Aorta (tissue), 5 donors: ENCODE data around the gene GCAT. TPM values are rescaled to one million over a fixed set of nuclear protein-coding genes. Genes with fewer than 3 reads are reported as not detected.

Experiments used
- ATAC-seq: fragments of 200-7000 bp; cut with Tn5 transposase; one replicate; pipeline ENCODE4 v1.9.1; 2022; ENCODE audit warnings: moderate library complexity; ENCODE audit not compliant: low FRiP score
- DNase-seq, 2 donors: peaks; one replicate each; pipeline ENCODE4 v3.0.0-alpha.2; 2020
- H3K27ac ChIP-seq, 2 donors: one replicate each; pipeline ENCODE4 v1.5.1; 2013; ENCODE audit warnings: low read length in 2 of 2, mild to moderate bottlenecking in 2 of 2, moderate library complexity in 2 of 2, control low read depth in 1 of 2, inconsistent platforms in 1 of 2, low read depth in 1 of 2
- H3K27me3 ChIP-seq, 2 donors: one replicate each; pipeline ENCODE4 v1.6.1; 2013; ENCODE audit warnings: control low read depth in 1 of 2, low read length in 1 of 2, mild to moderate bottlenecking in 1 of 2, moderate library complexity in 1 of 2; ENCODE audit not compliant: insufficient read depth in 2 of 2, control insufficient read depth in 1 of 2
- H3K36me3 ChIP-seq, 2 donors: one replicate each; pipeline ENCODE4 v1.6.1; 2013; ENCODE audit warnings: control low read depth in 1 of 2, low read length in 1 of 2, mild to moderate bottlenecking in 1 of 2; ENCODE audit not compliant: insufficient read depth in 2 of 2, control insufficient read depth in 1 of 2
- H3K4me1 ChIP-seq, 2 donors: one replicate each; pipeline ENCODE4 v1.6.1; 2013; ENCODE audit warnings: low read length in 2 of 2, control low read depth in 1 of 2, mild to moderate bottlenecking in 1 of 2, moderate library complexity in 1 of 2; ENCODE audit not compliant: insufficient read depth in 2 of 2, control insufficient read depth in 1 of 2
- H3K4me3 ChIP-seq, 2 donors: one replicate each; pipeline ENCODE4 v1.5.1; 2013; ENCODE audit warnings: low read length in 2 of 2, control low read depth in 1 of 2, mild to moderate bottlenecking in 1 of 2
- H3K9me3 ChIP-seq: one replicate; pipeline ENCODE4 v1.6.1; 2013; ENCODE audit warnings: mild to moderate bottlenecking, low read length; ENCODE audit not compliant: control insufficient read depth
- WGBS, 2 donors: extraction: QIAGEN DNeasy Blood & Tissue Kit; methylation state at CpG; one replicate each; pipeline ENCODE4 v1.1.7; 2013; 5-methylcytosine and 5-hydroxymethylcytosine counted together
- intact Hi-C, 2 donors: fragments of 100-400 bp; cut with DNase I; formaldehyde crosslinking; loops; one replicate each; pipeline versions ENCODE4 v1.14.2 to v1.15.0; 2022
- polyA plus RNA-seq, 2 donors: library from polyadenylated mRNA; stranded (reverse); fragments of 200-250 nt; gene quantifications; one replicate each; pipeline ENCODE4 v1.2.3, GENCODE V29; 2013
- total RNA-seq, 2 donors: library from RNA; stranded (reverse); fragmentation: NEBNext Ultra II Directional; extraction: Animal tissue kit (Norgen Biotek cat#: 25700); gene quantifications; one replicate each; pipeline ENCODE4 v1.2.1, GENCODE V29; 2021
- donor health status: healthy with polysubstance abuse.
- donor health status: Bipolar disorder and iron deficiency.
- donor health status: DM: no; HTN: no; CAD: no.
- donor health status: DM: no; HTN: no; CAD: no.
- donor health status: DM: yes; HTN: yes; CAD: no.

The GCAT gene
- total and polyA plus RNA-seq, 4 donors, result 4.4 to 21.4 (median 6.4) TPM

GRCh38 chr22:37765498-37765897, 42.2 kb upstream of the GCAT start:
- DNase-seq (no peak), ATAC-seq (no peak)
- WGBS, 2 donors, result 87 to 91% methylated on average over 13 of the region's 13 CpGs
- Histone ChIP-seq H3K27ac (no peak overlapping the region), H3K4me1 (no peaks in the 10 kb centered on the region), H3K27me3 (no peaks in the 10 kb centered on the region), H3K4me3 (no peak overlapping the region), H3K9me3 (no peaks in the 10 kb centered on the region), H3K36me3 (peaks cover 0 to 7% of the 10 kb centered on the region in 2 donors)
- intact Hi-C loops, result no loop called here

- intact Hi-C loops, result no loop called here
- no peak for ATAC-seq
Observed at GRCh38 chr22:37765953-37766576, 41.7 kb upstream of the GCAT start.

GRCh38 chr22:37768273-37768672, 39.5 kb upstream of the GCAT start:
- H3K27ac ChIP-seq, result no peak overlapping the region
- peaks cover 0 to 7% of the 10 kb centered on the region in 2 donors for H3K36me3 ChIP-seq
- H3K4me1 ChIP-seq, result no peaks in the 10 kb centered on the region
- no peaks in the 10 kb centered on the region for H3K9me3 ChIP-seq
- no peak overlapping the region for H3K4me3 ChIP-seq
- DNase-seq, result no peak
- intact Hi-C loops, result no loop called here
- 95 to 97% methylated on average over 3 of the region's 3 CpGs for WGBS, 2 donors
- ATAC-seq, result no peak
- no peaks in the 10 kb centered on the region for H3K27me3 ChIP-seq

More at GRCh38 chr22:37765953-37766576, 41.7 kb upstream of the GCAT start:
- no peak overlapping the region for H3K27ac ChIP-seq
- WGBS, 2 donors, result 88 to 89% methylated on average over 8 of the region's 8 CpGs
- no peak overlapping the region for H3K4me3 ChIP-seq
- H3K36me3 ChIP-seq, result peaks cover 0 to 7% of the 10 kb centered on the region in 2 donors
- H3K4me1 ChIP-seq, result no peaks in the 10 kb centered on the region
- no peaks in the 10 kb centered on the region for H3K27me3 ChIP-seq
- DNase-seq, result no peak
- H3K9me3 ChIP-seq, result no peaks in the 10 kb centered on the region

GRCh38 chr22:37769056-37769455, 38.7 kb upstream of the GCAT start:
- WGBS, 2 donors, result 97 to 98% methylated on average over 24 of the region's 24 CpGs
- intact Hi-C loops, result no loop called here
- DNase-seq (no peak), ATAC-seq (no peak)
- H3K4me3 ChIP-seq, result no peak overlapping the region
- no peaks in the 10 kb centered on the region for H3K9me3 ChIP-seq
- peaks cover 0 to 10% of the 10 kb centered on the region in 2 donors for H3K36me3 ChIP-seq
- no peaks in the 10 kb centered on the region for H3K27me3 ChIP-seq
- H3K4me1 ChIP-seq, result no peaks in the 10 kb centered on the region
- H3K27ac ChIP-seq, result no peak overlapping the region

- Histone ChIP-seq H3K4me3 (no peak overlapping the region), H3K27me3 (no peaks in the 10 kb centered on the region), H3K27ac (no peak overlapping the region), H3K4me1 (no peaks in the 10 kb centered on the region), H3K36me3 (peaks cover 0 to 7% of the 10 kb centered on the region in 2 donors), H3K9me3 (no peaks in the 10 kb centered on the region)
- ATAC-seq (no peak), DNase-seq (no peak)
- 59% methylated on average over 4 of the region's 4 CpGs for WGBS, 2 donors
- intact Hi-C loops, result no loop called here
Observed at GRCh38 chr22:37771081-37771480, 36.7 kb upstream of the GCAT start.

- no peak for ATAC-seq
- WGBS, 2 donors, result 90 to 91% methylated on average over 17 of the region's 17 CpGs
Observed at GRCh38 chr22:37771702-37772427, 35.9 kb upstream of the GCAT start.

GRCh38 chr22:37774728-37775127, 33.0 kb upstream of the GCAT start:
- no peaks in the 10 kb centered on the region for H3K9me3 ChIP-seq
- 83 to 93% methylated on average over 3 of the region's 3 CpGs for WGBS, 2 donors
- no peak for ATAC-seq
- H3K27ac ChIP-seq, result no peak overlapping the region
- H3K27me3 ChIP-seq, result no peaks in the 10 kb centered on the region
- peaks cover 0 to 3% of the 10 kb centered on the region in 2 donors for H3K36me3 ChIP-seq
- no peaks in the 10 kb centered on the region for H3K4me1 ChIP-seq
- no peak for DNase-seq
- intact Hi-C loops, result no loop called here
- H3K4me3 ChIP-seq, result no peak overlapping the region

More at GRCh38 chr22:37771702-37772427, 35.9 kb upstream of the GCAT start:
- H3K27ac ChIP-seq, result no peak overlapping the region
- peaks cover 0 to 7% of the 10 kb centered on the region in 2 donors for H3K36me3 ChIP-seq
- no peak for DNase-seq
- H3K4me1 ChIP-seq, result no peaks in the 10 kb centered on the region
- intact Hi-C loops, result no loop called here
- no peaks in the 10 kb centered on the region for H3K27me3 ChIP-seq
- no peak overlapping the region for H3K4me3 ChIP-seq
- no peaks in the 10 kb centered on the region for H3K9me3 ChIP-seq

GRCh38 chr22:37775785-37776638, 31.7 kb upstream of the GCAT start:
- 81 to 83% methylated on average over 17 of the region's 17 CpGs for WGBS, 2 donors
- DNase-seq (no peak), ATAC-seq (no peak)
- H3K4me1 ChIP-seq, result no peaks in the 10 kb centered on the region
- no peaks in the 10 kb centered on the region for H3K27me3 ChIP-seq
- no peak overlapping the region for H3K27ac ChIP-seq
- no peaks in the 10 kb centered on the region for H3K9me3 ChIP-seq
- intact Hi-C loops, result no loop called here
- peaks cover 0 to 3% of the 10 kb centered on the region in 2 donors for H3K36me3 ChIP-seq
- H3K4me3 ChIP-seq, result no peak overlapping the region
